CD4-positive, alpha-beta T cell (primary cell): Measurements from ENCODE around the gene TMOD3. TPM values are rescaled to one million over a fixed set of nuclear protein-coding genes. Genes with fewer than 3 reads are reported as not detected.

Experiments
- ATAC-seq: fragments of 200-7000 bp; cut with Tn5 transposase; one replicate; pipeline ENCODE4 v1.10.0; 2022; ENCODE audit warnings: mild to moderate bottlenecking; ENCODE audit not compliant: poor library complexity
- CTCF ChIA-PET: fragments of 350-600 bp; sonication (Branson Sonifier 250); formaldehyde crosslinking; loops from one replicate; lab custom pipeline; 2021; ENCODE audit warnings: antibody characterized with exemption, inconsistent platforms; lab: Charles Lee
- POLR2A ChIA-PET: fragments of 350-600 bp; sonication (Branson Sonifier 250); formaldehyde crosslinking; loops from one replicate; lab custom pipeline; 2021; ENCODE audit warnings: antibody characterized with exemption, inconsistent platforms; lab: Charles Lee
- DNase-seq, 14 experiments: peaks; one replicate each; pipeline ENCODE4 v3.0.0-alpha.2; 2013 to 2020; ENCODE audit warnings: mixed read lengths in 2 of 14
- H3K27ac ChIP-seq, 2 donors: one replicate each; pipeline versions ENCODE4 v1.5.1 to v1.7.0; 2013; ENCODE audit warnings: low read length in 2 of 2, low read depth in 1 of 2, mild to moderate bottlenecking in 1 of 2
- H3K27me3 ChIP-seq, 2 experiments: 1 replicate in 1 of 2; 2 replicates in 1 of 2; pipeline versions ENCODE4 v1.6.1 to v1.7.0; 2013; ENCODE audit warnings: low read length in 2 of 2, control low read depth in 1 of 2, mild to moderate bottlenecking in 1 of 2, moderate library complexity in 1 of 2; ENCODE audit not compliant: insufficient read depth in 2 of 2, control insufficient read depth in 1 of 2
- H3K36me3 ChIP-seq: one replicate; pipeline ENCODE4 v1.6.1; 2013; ENCODE audit warnings: low read length, control low read depth; ENCODE audit not compliant: insufficient read depth
- H3K4me1 ChIP-seq: one replicate; pipeline ENCODE4 v1.6.1; 2013; ENCODE audit warnings: low read length, control low read depth; ENCODE audit not compliant: insufficient read depth
- H3K4me3 ChIP-seq: one replicate; pipeline ENCODE4 v1.5.1; 2013; ENCODE audit warnings: mild to moderate bottlenecking, low read length, moderate library complexity
- H3K9me3 ChIP-seq, 2 experiments: 1 replicate in 1 of 2; 2 replicates in 1 of 2; pipeline versions ENCODE4 v1.6.1 to v1.7.0; 2013; ENCODE audit warnings: low read length in 2 of 2, mild to moderate bottlenecking in 2 of 2, control low read depth in 1 of 2, moderate library complexity in 1 of 2; ENCODE audit not compliant: control insufficient read depth in 1 of 2, insufficient read depth in 1 of 2
- H3K27ac Mint-ChIP-seq: one replicate; pipeline ENCODE4 v1.8.0; 2020; ENCODE audit warnings: mixed read lengths
- H3K27me3 Mint-ChIP-seq: one replicate; pipeline ENCODE4 v1.8.0; 2021; ENCODE audit warnings: mixed read lengths
- H3K36me3 Mint-ChIP-seq: one replicate; pipeline ENCODE4 v1.8.0; 2021; ENCODE audit warnings: low read depth, mixed read lengths
- H3K4me1 Mint-ChIP-seq: one replicate; pipeline ENCODE4 v1.8.0; 2021; ENCODE audit warnings: low read depth, mixed read lengths
- H3K4me3 Mint-ChIP-seq: one replicate; pipeline ENCODE4 v1.8.0; 2020; ENCODE audit warnings: mild to moderate bottlenecking, mixed read lengths
- H3K9me3 Mint-ChIP-seq: one replicate; pipeline ENCODE4 v1.8.0; 2020; ENCODE audit warnings: mixed read lengths
- CTCF ChIP-seq: fragments of 200-600 bp; IDR thresholded peaks from one replicate; pipeline ENCODE4 v1.8.0; 2022; ENCODE audit warnings: antibody characterized with exemption, mild to moderate bottlenecking
- intact Hi-C, 2 experiments: fragments of 100-400 bp; cut with DNase I in 1 of 2; cut with micrococcal nuclease in 1 of 2; formaldehyde crosslinking; loops; one replicate each; pipeline versions ENCODE4 v1.15.1 to v1.9.0; 2023 to 2025; cut with DNase I, micrococcal nuclease
- total RNA-seq, 174 experiments: library from RNA in 2 of 174; stranded (reverse) in 2 of 174; gene quantifications; one replicate each; pipeline ENCODE4 v1.2.3 and lab custom pipeline; 2021 to 2026

TMOD3 gene
- total RNA-seq, 2 experiments from 2014 or later, result 37.6 to 39.0 TPM

- intact Hi-C loops, result no loop called here
- Mint-ChIP-seq H3K4me1 (peaks cover 7% of the 10 kb centered on the region), H3K4me3 (no peak overlapping the region), H3K36me3 (peaks cover 85% of the 10 kb centered on the region), H3K27ac (peak overlapping the region; percentile 53), H3K27me3 (no peaks in the 10 kb centered on the region), H3K9me3 (no peaks in the 10 kb centered on the region)
- ATAC-seq, result no peak
- Histone ChIP-seq H3K4me1 (no peaks in the 10 kb centered on the region), H3K4me3 (no peak overlapping the region), H3K27me3 (no peaks in the 10 kb centered on the region), H3K27ac (no peak overlapping the region), H3K9me3 (no peaks in the 10 kb centered on the region), H3K36me3 (peaks cover 70% of the 10 kb centered on the region)
- ChIA-PET POLR2A (interaction anchor here (0.6 kb wide), 1 partner anchor 134 kb away, joined by 6 read pairs; no protein-coding TSS in a partner anchor), CTCF (no interaction called here)
- no peak for DNase-seq
- TF ChIP-seq CTCF, result no peak
These were observed 117.7 kb downstream of the TMOD3 start for GRCh38 chr15:51947124-51947523.

- ChIA-PET POLR2A (no interaction called here), CTCF (no interaction called here)
- H3K4me3 ChIP-seq, result no peak overlapping the region
- ATAC-seq (no peak), DNase-seq (no peak)
- Mint-ChIP-seq H3K27ac (no peak overlapping the region), H3K4me1 (no peaks in the 10 kb centered on the region), H3K4me3 (no peak overlapping the region), H3K27me3 (no peaks in the 10 kb centered on the region), H3K36me3 (peaks cover 86% of the 10 kb centered on the region), H3K9me3 (no peaks in the 10 kb centered on the region)
- no peak overlapping the region for H3K27ac ChIP-seq
- H3K27me3 ChIP-seq, result no peaks in the 10 kb centered on the region
- H3K9me3 ChIP-seq, result no peaks in the 10 kb centered on the region
- intact Hi-C loops, result no loop called here
- no peak for TF ChIP-seq CTCF
- peaks cover 87% of the 10 kb centered on the region for H3K36me3 ChIP-seq
- H3K4me1 ChIP-seq, result no peaks in the 10 kb centered on the region
These were observed 123.4 kb downstream of the TMOD3 start for GRCh38 chr15:51952805-51953204.

- ATAC-seq (no peak), DNase-seq (no peak)
- Histone ChIP-seq H3K27ac (no peak overlapping the region), H3K4me3 (no peak overlapping the region), H3K4me1 (no peaks in the 10 kb centered on the region), H3K9me3 (no peaks in the 10 kb centered on the region), H3K36me3 (peaks cover 85% of the 10 kb centered on the region), H3K27me3 (no peaks in the 10 kb centered on the region)
- Mint-ChIP-seq H3K4me3 (no peak overlapping the region), H3K27me3 (no peaks in the 10 kb centered on the region), H3K4me1 (no peaks in the 10 kb centered on the region), H3K36me3 (peaks cover 87% of the 10 kb centered on the region), H3K9me3 (no peaks in the 10 kb centered on the region), H3K27ac (no peak overlapping the region)
- intact Hi-C loops, result no loop called here
- no peak for TF ChIP-seq CTCF
- CTCF ChIA-PET, result interaction anchor here (0.6 to 1.2 kb wide), 2 partner anchors 16 to 630 kb away, joined by 3 read pairs; partner anchors contain the start of gene LEO1
- POLR2A ChIA-PET, result no interaction called here
These were observed 126.1 kb downstream of the TMOD3 start for GRCh38 chr15:51955504-51955903.

Other genes with a start within 250 kb of the TMOD3 start
- 1 to 10 TPM; 4.7 to 5.5 TPM for gene DMXL2, start 206.9 kb upstream of the TMOD3 start, total RNA-seq
- not detected for gene SCG3, start 148.2 kb upstream of the TMOD3 start, total RNA-seq
- gene LYSMD2, start 92.0 kb upstream of the TMOD3 start, total RNA-seq, result 10 to 100 TPM; 17.4 TPM
- 1 to 10 TPM; 5.6 to 6.9 TPM for gene TMOD2, start 78.1 kb upstream of the TMOD3 start, total RNA-seq
- 1 to 10 TPM; 6.2 to 6.7 TPM for gene LEO1, start 142.1 kb downstream of the TMOD3 start, total RNA-seq
- gene MAPK6, start 189.6 kb downstream of the TMOD3 start, total RNA-seq, result 10 to 100 TPM; 48.5 to 49.8 TPM